Mesodermal cell (in vitro differentiated cells): Measurements from ENCODE around the gene CPHXL2.

Source experiments
- H3K27ac ChIP-seq: 2 replicates; pipeline ENCODE4 v1.7.0; 2013; ENCODE audit warnings: mild to moderate bottlenecking, low read depth, low read length, moderate library complexity; ENCODE audit not compliant: severe bottlenecking
- H3K36me3 ChIP-seq: 2 replicates; pipeline ENCODE4 v1.7.1; 2013; ENCODE audit warnings: mild to moderate bottlenecking, low read length, moderate library complexity; ENCODE audit not compliant: control insufficient read depth, insufficient read depth
- H3K4me1 ChIP-seq: one replicate; pipeline ENCODE4 v1.7.1; 2013; ENCODE audit warnings: mild to moderate bottlenecking, low read length; ENCODE audit not compliant: insufficient read depth, control insufficient read depth, poor library complexity, severe bottlenecking
- H3K4me3 ChIP-seq: 2 replicates; pipeline ENCODE4 v1.7.0; 2013; ENCODE audit warnings: low read length, control low read depth, mild to moderate bottlenecking; ENCODE audit not compliant: insufficient read depth, poor library complexity, severe bottlenecking; ENCODE audit errors: extremely low read depth
- H3K9me3 ChIP-seq: 2 replicates; pipeline ENCODE4 v1.7.1; 2013; ENCODE audit warnings: mild to moderate bottlenecking, low read length, moderate library complexity; ENCODE audit not compliant: control insufficient read depth
- WGBS, 2 experiments: methylation state at CpG; one replicate each; pipeline ENCODE4 v1.1.5; 2013; ENCODE audit warnings: missing lambda C conversion rate in 2 of 2; ENCODE audit not compliant: insufficient coverage in 2 of 2; 5-methylcytosine and 5-hydroxymethylcytosine counted together

The CPHXL2 gene

GRCh38 chr16:75622761-75623605, 53.8 kb downstream of the CPHXL2 start, which contains the start of gene ADAT1:
TSS of gene ADAT1 (minus strand) at chr16:75623281. CDS start at chr16:75620799, 2,482 bp downstream.
- peaks cover 31% of the 10 kb centered on the region for H3K4me1 ChIP-seq
- H3K27ac ChIP-seq: peak within 1 kb of the TSS; percentile 92
- peaks cover 49% of the 10 kb centered on the region for H3K36me3 ChIP-seq
- H3K4me3 ChIP-seq: peak within 1 kb of the TSS; percentile 88
- H3K9me3 ChIP-seq: no peaks in the 10 kb centered on the region
- 3 to 6% methylated on average over 46 to 47 of the region's 62 CpGs for WGBS, 2 experiments

GRCh38 chr16:75621170-75621477, 55.7 kb downstream of the CPHXL2 start:
- Histone ChIP-seq H3K9me3 (no peaks in the 10 kb centered on the region), H3K27ac (no peak overlapping the region), H3K4me3 (peak overlapping the region; percentile 88), H3K36me3 (peaks cover 50% of the 10 kb centered on the region), H3K4me1 (peaks cover 18% of the 10 kb centered on the region)
- WGBS, 2 experiments: 20 to 50% methylated on average over 1 of the region's 2 CpGs

- H3K4me3 ChIP-seq: no peak overlapping the region
- H3K9me3 ChIP-seq: no peaks in the 10 kb centered on the region
- H3K4me1 ChIP-seq: peaks cover 16% of the 10 kb centered on the region
- no peak overlapping the region for H3K27ac ChIP-seq
- WGBS, 2 experiments: 92 to 98% methylated on average over 19 of the region's 20 CpGs
- H3K36me3 ChIP-seq: peaks cover 50% of the 10 kb centered on the region
Measured at GRCh38 chr16:75620326-75621169, 56.3 kb downstream of the CPHXL2 start.

- 100% methylated on average over 2 of the region's 2 CpGs; no CpG with 5 or more reads in 1 of the 2 experiments for WGBS, 2 experiments
- Histone ChIP-seq H3K4me3 (no peak overlapping the region), H3K27ac (no peak overlapping the region), H3K4me1 (peaks cover 4% of the 10 kb centered on the region), H3K9me3 (no peaks in the 10 kb centered on the region), H3K36me3 (peaks cover 66% of the 10 kb centered on the region)
Measured at GRCh38 chr16:75618780-75619179, 58.0 kb downstream of the CPHXL2 start.

- WGBS, 2 experiments: 94 to 100% methylated on average over 2 to 3 of the region's 3 CpGs
- H3K4me1 ChIP-seq: peaks cover 4% of the 10 kb centered on the region
- no peak overlapping the region for H3K4me3 ChIP-seq
- no peak overlapping the region for H3K27ac ChIP-seq
- no peaks in the 10 kb centered on the region for H3K9me3 ChIP-seq
- peaks cover 83% of the 10 kb centered on the region for H3K36me3 ChIP-seq
Measured at GRCh38 chr16:75617121-75617520, 59.7 kb downstream of the CPHXL2 start.

GRCh38 chr16:75616521-75617010, 60.2 kb downstream of the CPHXL2 start:
- Histone ChIP-seq H3K4me1 (peaks cover 4% of the 10 kb centered on the region), H3K4me3 (no peak overlapping the region), H3K27ac (no peak overlapping the region), H3K36me3 (peaks cover 88% of the 10 kb centered on the region), H3K9me3 (no peaks in the 10 kb centered on the region)
- 91 to 100% methylated on average over 3 of the region's 4 CpGs for WGBS, 2 experiments

- H3K36me3 ChIP-seq: peaks cover 95% of the 10 kb centered on the region
- 80 to 93% methylated on average over 1 to 2 of the region's 2 CpGs for WGBS, 2 experiments
Measured at GRCh38 chr16:75615619-75616018, 61.2 kb downstream of the CPHXL2 start.

GRCh38 chr16:75614066-75614897, 62.5 kb downstream of the CPHXL2 start:
- H3K9me3 ChIP-seq: no peaks in the 10 kb centered on the region
- WGBS, 2 experiments: 93 to 100% methylated on average over 1 to 3 of the region's 4 CpGs
- peaks cover 94% of the 10 kb centered on the region for H3K36me3 ChIP-seq
- no peak overlapping the region for H3K4me3 ChIP-seq
- H3K27ac ChIP-seq: no peak overlapping the region
- H3K4me1 ChIP-seq: no peaks in the 10 kb centered on the region

More at GRCh38 chr16:75615619-75616018, 61.2 kb downstream of the CPHXL2 start:
- no peak overlapping the region for H3K27ac ChIP-seq
- H3K4me3 ChIP-seq: no peak overlapping the region
- H3K9me3 ChIP-seq: no peaks in the 10 kb centered on the region
- H3K4me1 ChIP-seq: peaks cover 2% of the 10 kb centered on the region
